ENCODE results near the gene PTPRE. TPM values are rescaled to one million over a fixed set of nuclear protein-coding genes. Genes with fewer than 3 reads are reported as not detected.
"Not testable (repeated sequence)": the region's sequence is repeated elsewhere in the genome, so short reads cannot be mapped to it uniquely, and the experiment has no call there.

PTPRE gene
- total RNA-seq, 2 experiments from 2014 or later = 33.3 to 38.3 TPM

DNA sequence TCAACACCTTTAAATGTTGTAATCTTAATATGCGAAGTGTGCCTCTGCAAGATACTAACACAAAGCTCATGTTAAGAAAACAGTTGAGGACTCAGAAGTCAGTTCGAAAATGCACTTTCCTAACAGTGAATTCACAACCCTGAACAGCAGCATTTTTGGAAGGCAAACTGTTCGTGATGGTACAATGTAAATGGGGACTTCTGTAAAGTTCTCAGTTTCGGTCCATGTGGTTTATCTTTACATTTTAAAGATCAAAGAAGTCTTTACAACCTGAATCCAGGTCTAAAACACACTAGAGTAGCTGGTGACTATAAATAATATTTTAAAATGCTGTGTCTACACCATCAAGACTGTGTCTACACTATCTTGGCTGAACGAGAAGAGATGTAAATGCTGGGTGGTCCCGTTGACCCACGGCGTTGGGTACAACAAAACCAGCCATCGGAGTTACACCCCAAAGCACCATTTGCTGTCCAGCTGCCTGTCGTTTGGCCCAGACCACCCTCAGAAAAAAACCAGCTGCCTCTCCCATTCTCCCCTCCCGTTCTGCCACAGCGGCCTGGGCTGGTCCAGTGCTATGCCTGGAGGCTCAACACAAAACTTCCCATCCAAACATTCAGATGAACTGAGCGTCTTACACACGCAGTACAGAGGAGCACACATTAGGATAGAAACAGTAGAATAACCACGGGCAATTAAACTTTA, 176.4 kb downstream of the PTPRE start:
- ChIA-PET POLR2A (no interaction called here), CTCF (interaction anchor here (0.6 to 2.0 kb wide), 4 partner anchors 10 to 67 kb away, joined by 3 to 9 read pairs (median 4); no protein-coding TSS in a partner anchor)

DNA sequence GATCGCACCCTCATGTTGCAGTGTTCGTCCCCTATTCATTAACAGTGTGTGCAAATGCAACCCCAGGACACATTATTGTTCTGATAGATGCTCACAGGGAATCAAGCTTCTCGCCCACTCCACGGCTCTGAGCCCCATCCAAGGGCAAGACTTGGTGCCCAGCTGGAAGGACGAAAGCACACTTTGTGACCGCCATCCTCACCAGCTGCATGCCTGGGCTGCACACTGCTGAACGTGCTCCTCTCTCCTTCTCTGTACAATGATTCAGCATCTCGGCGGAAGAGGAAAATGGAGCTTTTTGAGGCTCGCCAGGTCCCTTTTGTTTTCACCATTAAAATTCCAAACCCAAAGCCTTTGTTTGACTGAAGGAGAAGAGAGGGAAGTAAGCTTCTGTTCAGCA, 177.5 kb downstream of the PTPRE start:
- ChIA-PET POLR2A (interaction anchor here (0.7 kb wide), 1 partner anchor 65 kb away, joined by 4 read pairs; no protein-coding TSS in a partner anchor), CTCF (interaction anchor here (0.6 to 2.0 kb wide), 4 partner anchors 10 to 66 kb away, joined by 3 to 9 read pairs (median 3); no protein-coding TSS in a partner anchor)

DNA sequence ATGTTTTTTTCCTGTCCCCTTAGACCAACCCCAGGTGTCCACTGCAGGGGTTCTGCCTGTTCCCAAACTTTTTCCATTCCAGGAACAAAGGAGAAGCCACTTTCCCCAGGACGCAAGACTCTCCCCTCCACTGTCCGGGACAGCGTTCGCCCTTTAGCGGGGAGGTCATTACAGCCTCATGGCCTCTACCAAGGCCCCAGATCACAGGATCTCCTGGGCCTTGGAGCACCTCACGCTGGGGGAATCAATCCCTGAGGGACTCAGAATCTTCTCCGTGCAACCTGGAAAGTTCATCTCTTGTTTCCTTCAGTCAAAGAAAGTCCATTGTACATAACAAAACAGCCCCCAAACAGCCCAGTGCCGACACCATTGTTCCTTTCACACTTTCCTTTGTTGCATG, 178.1 kb downstream of the PTPRE start:
- CTCF ChIA-PET = interaction anchor here (1.0 kb wide), 1 partner anchor 9 kb away, joined by 3 read pairs; no protein-coding TSS in a partner anchor
- POLR2A ChIA-PET = no interaction called here

DNA sequence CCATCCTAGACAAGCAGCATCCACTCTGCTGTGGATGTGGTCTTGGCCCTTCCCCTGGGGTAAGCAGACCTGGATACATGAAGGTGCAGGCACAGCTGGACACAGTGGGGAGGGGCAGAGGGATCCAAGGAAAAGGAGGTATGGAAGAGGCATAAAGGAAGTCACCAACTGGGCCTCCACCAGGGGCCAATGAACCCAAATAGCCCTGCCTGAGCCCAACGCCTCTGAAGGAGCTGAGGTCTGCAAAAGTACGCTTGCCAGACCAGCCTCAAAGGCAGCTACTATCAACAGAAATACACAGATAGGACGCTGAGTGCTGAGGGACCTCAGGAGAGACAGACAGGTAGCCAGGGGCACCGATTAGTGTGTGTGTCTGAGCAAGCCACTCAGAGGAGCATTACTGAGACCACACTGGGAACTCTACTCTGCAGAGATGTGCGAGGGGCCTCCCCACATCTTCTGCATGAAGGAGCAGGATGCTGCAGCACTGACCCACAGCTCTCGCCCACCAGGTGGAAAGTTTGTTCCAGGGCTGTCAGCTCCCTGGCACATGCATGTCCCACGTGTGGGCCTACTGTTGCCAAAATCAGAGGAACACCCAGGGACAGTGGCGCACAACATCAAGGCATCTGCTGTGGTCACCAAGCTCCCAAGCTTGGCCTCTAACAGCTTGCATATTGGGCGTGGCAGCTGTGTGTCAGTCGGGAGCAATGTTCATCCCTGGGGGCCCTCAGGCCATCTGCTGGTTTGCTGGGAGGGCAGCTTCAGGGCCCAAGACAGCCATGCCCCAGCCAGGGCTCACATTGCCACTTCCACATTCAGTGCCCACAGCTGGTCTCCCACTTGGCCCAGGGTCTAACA, 179.3 kb downstream of the PTPRE start:
- ChIA-PET CTCF (interaction anchor here (0.6 kb wide), 1 partner anchor 42 kb away, joined by 3 read pairs; no protein-coding TSS in a partner anchor), POLR2A (no interaction called here)

DNA sequence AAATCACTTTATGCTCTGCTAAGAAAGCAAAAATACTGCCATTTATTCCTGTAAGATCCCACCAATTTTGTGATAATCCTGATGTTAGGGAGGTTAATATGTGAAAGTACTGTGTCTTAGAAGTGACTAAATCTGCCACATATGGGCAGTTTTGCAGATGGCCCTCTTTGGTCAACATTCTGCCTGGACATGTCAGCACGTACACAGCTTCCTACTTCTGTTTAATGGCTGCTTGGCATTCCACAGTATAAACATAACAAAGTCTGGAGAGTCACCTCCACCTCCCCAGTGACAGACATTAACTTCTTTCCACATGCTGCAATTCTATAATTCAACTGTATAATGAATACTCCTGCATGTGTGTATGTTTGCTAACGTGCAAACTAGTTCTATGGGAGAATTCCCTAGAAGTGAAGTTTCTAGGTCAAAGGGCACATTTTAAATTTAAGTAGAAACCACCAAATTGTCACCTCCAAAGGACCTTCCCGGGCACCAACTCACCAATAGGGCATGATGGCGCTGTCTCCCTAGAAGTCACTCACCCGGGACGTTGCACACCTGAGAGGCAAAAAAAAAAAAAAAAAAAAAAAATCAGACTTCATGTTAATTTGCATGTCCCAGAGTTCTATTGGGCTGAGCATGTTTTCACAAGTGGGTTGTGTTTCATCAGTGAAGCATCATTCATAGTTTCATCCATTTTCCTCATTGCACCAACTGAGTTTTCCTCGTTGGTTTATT, 180.4 kb downstream of the PTPRE start:
- ChIA-PET POLR2A (no interaction called here), CTCF (no interaction called here)

DNA sequence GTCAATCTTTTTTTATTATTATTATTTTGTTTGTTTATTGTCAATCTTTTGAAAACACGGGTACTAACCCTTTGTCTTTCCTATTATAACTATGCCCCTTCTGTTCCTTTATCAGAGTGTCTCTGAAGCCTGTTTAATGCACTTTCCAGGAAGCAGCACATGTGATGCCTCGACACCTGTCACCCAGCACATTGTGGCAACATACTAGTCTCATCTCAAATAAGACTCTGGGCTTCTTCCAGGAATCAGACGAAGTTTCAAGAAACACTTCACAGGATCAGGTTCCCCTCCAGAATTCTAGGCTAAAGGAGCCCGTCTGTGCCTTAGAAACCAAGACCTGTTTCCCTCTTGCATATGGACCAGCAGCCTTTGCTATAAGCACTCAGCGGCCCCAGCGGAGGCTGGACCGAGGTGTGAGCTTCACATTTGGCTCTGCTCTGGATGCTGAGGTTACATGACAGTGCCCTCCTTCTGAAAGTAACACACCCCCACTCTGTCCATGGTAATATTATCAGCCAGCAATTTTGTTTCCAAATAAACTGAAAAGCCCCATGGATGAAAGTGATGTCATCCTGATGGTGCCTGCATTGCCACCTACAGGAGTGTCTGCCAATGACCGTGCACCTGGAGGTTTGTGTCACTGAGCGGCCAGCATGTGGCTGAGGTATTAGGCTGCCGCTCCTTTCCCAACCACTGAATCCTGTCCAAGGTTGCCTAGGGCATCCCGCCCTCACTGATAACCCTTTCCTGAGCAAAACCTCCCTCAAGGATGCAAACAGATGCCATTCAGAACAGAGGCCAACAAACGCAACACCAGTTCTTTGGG, 181.2 kb downstream of the PTPRE start:
- ChIA-PET CTCF (interaction anchor here (1.5 kb wide), 1 partner anchor 19 kb away, joined by 3 read pairs; no protein-coding TSS in a partner anchor), POLR2A (no interaction called here)

DNA sequence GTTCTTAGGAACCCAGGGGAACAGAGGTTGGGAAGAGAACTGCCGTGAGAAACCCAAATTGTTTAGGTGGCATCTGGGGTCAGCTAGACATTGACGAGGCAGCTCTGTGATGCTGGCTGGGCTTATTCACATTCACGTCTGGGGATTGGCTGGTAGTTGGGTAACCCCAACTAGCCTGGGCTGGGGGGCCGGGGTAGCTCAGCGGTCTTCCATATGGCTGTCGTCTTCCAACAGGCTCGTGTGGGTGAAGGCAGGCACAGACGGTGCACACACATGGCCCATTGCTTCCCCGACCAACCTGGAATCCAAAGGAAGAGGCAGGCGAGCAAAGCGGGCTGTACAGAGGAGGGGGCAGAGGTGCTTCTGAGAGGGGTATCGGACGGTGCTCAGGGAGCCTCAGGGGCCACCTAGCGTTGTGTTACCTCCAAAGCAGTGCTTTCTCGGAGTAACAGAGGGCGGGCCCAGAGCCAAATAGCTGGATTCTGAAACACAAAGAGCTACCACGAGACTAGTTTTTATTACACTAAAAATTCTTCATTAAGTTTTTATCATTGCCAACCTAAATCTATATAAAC, 184.8 kb downstream of the PTPRE start:
- ChIA-PET POLR2A (no interaction called here), CTCF (no interaction called here)

DNA sequence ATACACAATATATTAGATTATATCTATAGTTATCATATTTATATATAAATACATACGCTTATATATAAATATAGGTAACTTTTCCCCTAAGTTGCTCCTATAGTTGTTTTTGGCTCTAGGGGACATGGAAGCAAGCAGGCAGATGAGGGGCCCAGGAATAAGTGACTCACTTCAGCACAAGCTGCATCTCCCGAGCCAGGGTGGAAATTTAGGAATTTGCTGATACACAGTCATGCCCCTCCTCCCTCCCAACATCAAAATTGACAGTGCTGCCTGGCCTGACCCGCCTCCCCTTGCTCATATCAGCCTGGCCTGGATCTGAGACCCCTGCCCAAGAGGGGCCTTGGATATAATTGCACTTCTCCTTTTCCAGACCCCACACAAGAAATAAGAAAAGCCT, 185.6 kb downstream of the PTPRE start:
- ChIA-PET POLR2A (no interaction called here), CTCF (no interaction called here)

DNA sequence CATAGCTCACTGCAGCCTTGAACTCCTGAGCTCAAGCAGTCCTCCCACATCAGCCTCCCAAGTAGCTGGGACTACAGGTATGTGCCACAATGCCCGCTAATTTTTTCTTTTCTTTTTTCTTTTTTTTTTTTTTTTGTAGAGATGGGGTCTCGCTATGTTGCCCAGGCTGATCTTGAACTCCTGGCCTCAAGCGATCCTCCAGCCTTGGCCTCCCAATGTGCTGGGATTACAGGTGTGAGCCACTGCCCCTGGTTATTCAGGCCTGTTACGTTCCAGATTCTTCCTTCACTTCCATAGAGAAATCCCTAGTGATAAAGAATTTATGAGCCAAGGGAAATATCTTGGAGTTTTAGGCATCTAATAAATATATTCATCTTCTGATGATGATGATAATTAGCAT, 187.7 kb downstream of the PTPRE start:
- POLR2A ChIA-PET = not testable (repeated sequence)
- CTCF ChIA-PET = interaction anchor here (1.1 to 1.8 kb wide), 2 partner anchors 10 to 25 kb away, joined by 3 to 7 read pairs; no protein-coding TSS in a partner anchor

DNA sequence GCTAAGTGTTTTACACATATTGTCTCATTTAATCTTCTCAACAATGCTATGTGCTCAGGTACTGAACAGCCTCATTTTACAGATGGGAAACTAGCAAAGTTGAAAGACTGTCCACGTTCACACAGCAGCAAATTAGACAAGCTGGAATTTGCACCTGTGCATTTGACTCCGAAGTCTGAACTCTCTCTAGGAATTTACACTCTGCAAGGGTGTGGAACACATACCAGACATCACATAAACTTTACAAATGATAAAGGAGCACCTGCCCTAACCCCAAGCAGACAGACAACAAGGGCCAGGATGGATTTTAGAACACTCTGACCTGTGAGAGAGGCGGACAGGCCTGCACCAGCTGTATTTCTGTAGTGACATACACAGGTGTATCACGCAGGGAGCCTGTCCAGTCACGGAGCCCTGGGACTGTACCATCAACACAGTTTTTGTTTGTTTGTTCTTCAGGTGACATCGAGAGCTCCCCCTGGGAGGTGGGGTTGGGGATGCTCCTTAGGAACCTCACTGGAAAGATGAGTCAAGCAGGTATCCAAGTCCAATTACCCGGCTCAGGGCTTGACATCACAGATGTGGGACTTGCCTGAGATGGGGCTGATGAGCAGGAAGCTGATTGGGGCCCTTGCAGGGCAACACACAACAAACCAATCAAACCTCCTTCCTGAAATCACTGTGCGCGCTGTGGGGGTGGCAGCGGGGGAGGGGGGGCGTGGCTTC, 188.3 kb downstream of the PTPRE start:
- POLR2A ChIA-PET = interaction anchor here (0.6 to 1.1 kb wide), 3 partner anchors 9 to 35 kb away, joined by 3 to 5 read pairs (median 4); no protein-coding TSS in a partner anchor
- CTCF ChIA-PET = interaction anchor here (1.8 kb wide), 1 partner anchor 26 kb away, joined by 7 read pairs; no protein-coding TSS in a partner anchor

DNA sequence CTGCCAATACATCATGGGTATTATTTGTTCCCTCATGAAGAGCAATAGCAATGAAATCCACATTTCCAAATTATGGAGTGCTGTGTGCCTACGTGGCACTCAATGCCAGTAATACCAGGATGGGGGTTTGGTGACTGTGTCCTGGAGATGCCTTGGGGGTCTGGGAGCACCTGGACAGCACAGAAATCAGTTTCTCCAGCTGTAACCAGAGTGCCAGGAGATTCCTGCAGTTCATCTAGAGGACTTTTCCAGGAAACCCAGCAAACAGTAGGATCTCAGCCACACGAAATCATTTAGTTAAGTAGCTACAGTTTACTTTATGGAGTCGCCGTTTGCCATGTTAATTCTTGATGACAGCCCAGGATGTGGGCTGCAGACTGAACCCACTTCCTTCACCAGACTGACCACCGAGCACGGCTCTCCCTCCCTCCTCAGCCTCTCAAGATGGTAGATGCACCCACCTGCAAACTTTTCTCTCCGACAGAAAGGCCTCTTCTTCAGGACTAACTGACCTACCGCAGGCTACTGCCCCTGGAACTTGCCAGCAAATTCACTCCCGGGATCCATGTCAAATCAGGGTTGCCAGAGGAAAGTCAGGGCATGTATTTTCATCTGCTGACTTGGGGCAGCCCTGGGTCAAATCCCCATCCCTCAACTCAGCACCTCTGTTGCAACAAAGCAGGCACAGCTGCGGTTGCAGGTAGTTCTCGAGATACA, 189.0 kb downstream of the PTPRE start:
- ChIA-PET CTCF (interaction anchor here (1.8 kb wide), 1 partner anchor 27 kb away, joined by 7 read pairs; no protein-coding TSS in a partner anchor), POLR2A (interaction anchor here (0.6 to 1.1 kb wide), 3 partner anchors 8 to 36 kb away, joined by 3 to 5 read pairs (median 4); no protein-coding TSS in a partner anchor)

DNA sequence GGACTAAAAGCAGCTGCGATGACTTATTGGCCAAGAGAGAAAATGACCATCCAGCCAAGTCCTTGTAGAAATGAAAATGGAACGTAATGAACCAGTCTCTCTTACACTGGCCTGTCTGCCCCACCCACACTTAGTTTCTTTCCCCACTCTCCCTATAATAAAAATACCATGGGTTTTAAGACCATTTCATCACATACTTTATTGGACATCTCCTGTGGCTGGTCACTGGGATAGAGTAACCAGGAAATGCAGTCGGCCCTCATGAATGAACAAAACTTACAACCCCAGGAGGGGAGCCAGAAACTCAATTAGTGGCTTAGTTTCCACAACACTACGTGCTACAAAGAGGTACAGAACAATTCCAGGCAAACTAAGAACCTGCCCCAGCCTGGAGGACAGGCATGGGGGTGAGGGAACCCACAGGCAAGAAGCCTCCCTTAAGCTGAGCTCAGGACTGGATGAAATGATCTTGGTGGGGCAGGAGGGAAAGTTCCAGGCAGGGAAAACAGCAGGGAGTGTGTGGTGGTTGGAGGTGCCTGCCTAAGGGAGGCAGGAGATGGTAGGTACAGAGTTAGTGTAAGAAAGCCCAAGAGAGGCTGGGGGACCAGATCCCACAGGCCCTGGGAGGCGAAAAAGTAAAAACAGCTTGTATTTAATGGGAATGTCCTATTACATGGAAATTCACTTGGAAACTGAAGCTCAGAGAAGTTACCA, 189.7 kb downstream of the PTPRE start:
- ChIA-PET CTCF (no interaction called here), POLR2A (no interaction called here)

DNA sequence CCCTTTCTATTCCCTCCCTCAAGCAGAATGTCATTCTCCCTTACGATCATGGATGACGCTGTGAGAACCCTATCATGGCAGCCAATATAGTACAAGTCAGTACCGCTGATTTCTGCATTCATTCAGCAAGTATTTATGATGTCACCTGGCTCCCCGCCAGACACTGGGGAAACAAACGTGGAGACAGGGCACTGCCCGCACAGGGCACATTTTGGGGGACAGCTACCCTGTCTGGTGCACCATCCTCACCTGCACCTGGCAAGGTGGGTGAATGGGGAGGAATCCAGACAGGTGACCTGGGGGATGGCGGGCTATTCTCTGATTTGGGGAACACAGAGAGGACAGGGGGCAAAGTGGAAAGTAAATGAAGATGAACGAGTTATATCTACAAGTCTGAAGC, 190.9 kb downstream of the PTPRE start:
- ChIA-PET POLR2A (no interaction called here), CTCF (no interaction called here)

DNA sequence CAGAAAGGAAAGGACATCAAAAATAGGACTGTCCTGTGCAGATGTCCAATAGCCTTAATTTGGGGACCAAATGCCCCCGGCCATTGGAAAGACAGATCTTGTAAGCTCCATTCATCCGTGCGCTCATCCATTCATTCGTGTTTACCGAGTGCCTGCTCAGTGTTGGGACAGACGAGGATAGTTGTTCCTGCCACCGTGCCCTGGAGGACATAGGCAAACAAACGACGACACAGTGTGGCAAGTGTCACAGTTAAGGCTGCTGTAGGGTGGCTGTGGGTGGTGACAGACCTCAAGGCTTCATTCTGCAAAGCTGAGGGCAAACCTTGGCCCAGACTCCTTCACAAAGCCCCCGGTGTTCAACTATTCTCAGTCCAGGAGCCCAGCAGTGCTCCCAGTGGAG, 191.7 kb downstream of the PTPRE start:
- CTCF ChIA-PET = no interaction called here
- POLR2A ChIA-PET = no interaction called here

DNA sequence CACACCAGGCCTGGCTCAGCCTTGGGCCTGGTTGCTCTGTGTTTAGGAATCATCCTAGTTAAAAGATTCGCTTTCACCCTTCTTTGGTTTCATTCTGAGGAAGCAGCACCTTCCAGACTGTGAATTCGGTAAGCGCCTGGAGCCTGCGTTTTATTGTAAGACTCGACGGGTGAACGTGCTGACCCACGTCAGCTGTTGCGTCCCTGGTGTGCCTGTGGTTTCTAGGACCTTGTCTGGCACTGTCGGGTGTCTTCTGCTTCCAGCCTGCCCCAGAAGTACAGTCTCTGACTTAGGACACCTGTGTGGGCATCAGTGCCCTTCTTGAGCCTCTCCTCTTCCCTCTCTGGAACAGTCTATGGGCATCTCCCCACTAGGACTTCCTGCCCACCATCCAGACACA, 193.0 kb downstream of the PTPRE start:
- ChIA-PET POLR2A (no interaction called here), CTCF (no interaction called here)

DNA sequence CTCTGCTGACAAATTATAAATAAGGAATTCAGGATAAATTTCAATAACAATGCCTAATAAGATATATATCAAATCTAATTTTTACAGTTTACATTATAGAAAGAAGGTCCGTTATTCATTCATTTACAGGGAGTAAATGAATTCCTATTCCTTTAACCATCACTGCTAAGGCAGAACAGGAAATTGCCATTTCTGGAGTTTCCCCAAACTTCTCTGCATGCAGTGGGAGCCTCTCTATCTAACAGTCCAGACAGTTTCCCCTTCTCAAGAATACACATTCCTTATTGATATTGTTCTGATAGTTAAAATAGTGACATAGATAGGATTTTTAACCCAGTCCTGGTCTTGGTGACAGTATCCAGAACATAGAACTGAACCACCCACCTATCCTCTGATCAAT, 195.0 kb downstream of the PTPRE start:
- CTCF ChIA-PET = no interaction called here
- POLR2A ChIA-PET = no interaction called here

Measured in activated CD8-positive, alpha-beta memory T cell treated with anti-CD3 and anti-CD28 coated beads for 36 hours (primary cell).